Ureter (tissue), 1 donor: Measurements from ENCODE around the gene COL24A1. TPM values are rescaled to one million over a fixed set of nuclear protein-coding genes. Genes with fewer than 3 reads are reported as not detected.
"Not testable (repeated sequence)": the region's sequence is repeated elsewhere in the genome, so short reads cannot be mapped to it uniquely, and the experiment has no call there.

ENCODE experiments used
- DNase-seq: peaks from one replicate; pipeline ENCODE4 v3.0.0-alpha.2; 2020; ENCODE audit warnings: low spot score
- total RNA-seq: library from RNA; stranded (reverse); gene quantifications from one replicate; pipeline ENCODE4 v1.2.4, GENCODE V29; 2023
- donor health status: DM: yes; HTN: yes; CAD: no.

Gene COL24A1
- total RNA-seq, 1 donor from 2014 or later: 5.8 TPM

- DNase-seq: no peak
These were observed 264.2 kb downstream of the COL24A1 start for GRCh38 chr1:85892366-85892765.

GRCh38 chr1:85889870-85890269 lies 266.7 kb downstream of the COL24A1 start:
- no peak for DNase-seq

DNA sequence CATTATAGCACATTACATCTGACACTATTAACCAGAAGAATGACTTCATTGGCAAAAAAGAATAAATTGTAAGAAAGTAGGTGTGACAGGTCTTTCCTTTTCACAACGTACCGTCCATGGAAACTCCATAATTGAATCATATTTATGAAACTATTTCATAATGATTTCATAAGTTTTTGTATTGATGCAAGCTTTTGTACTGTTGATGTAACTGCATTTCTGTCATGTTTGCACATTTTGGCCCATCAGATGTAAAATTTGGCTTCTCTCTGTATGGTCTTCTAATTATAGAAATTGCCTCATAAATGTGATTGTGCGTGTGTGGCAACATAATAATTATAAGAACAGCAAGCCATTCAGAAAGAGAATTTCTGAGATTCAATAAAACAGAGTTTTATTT lies 267.7 kb downstream of the COL24A1 start:
- DNase-seq: no peak

GRCh38 chr1:85884372-85885035 lies 272.1 kb downstream of the COL24A1 start:
- no peak for DNase-seq

GRCh38 chr1:85867189-85867588 lies 289.4 kb downstream of the COL24A1 start:
- no peak for DNase-seq

DNA sequence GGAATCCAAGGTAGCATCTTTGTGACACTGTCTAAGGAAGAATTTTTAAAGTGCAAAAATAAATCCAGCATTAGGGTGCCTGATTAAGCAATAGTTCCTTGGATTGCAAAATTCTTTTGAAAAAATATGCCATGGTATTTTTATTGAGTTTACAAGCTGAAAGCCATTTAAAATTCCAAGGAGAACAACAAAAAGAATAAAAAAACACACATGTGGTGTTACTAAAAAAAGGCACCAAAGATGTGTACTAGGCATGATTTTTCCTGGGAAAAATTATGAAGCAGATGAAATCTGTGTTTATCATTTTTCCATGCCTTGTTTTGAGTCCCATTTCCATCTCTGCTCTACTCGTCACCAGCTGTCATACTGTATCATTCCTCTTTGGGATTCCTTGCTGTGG lies 291.4 kb downstream of the COL24A1 start:
- no peak for DNase-seq

- DNase-seq: no peak
These were observed 291.8 kb downstream of the COL24A1 start for GRCh38 chr1:85864727-85865126.

DNA sequence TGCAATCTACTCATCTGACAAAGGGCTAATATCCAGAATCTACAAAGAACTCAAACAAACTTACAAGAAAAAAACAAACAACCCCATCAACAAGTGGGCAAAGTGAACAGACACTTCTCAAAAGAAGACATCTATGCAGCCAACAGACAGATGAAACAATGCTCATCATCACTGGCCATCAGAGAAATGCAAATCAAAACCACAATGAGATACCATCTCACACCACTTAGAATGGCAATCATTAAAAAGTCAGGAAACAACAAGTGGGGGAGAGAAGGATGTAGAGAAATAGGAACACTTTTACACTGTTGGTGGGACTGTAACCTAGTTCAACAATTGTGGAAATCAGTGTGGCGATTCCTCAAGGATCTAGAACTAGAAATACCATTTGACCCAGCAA lies 292.9 kb downstream of the COL24A1 start:
- not testable (repeated sequence) for DNase-seq

- no peak for DNase-seq
These were observed 294.1 kb downstream of the COL24A1 start for GRCh38 chr1:85862456-85862855.

- DNase-seq: no peak
These were observed 298.6 kb downstream of the COL24A1 start for GRCh38 chr1:85857991-85858390.

GRCh38 chr1:85850238-85850637 lies 306.3 kb downstream of the COL24A1 start:
- no peak for DNase-seq

DNA sequence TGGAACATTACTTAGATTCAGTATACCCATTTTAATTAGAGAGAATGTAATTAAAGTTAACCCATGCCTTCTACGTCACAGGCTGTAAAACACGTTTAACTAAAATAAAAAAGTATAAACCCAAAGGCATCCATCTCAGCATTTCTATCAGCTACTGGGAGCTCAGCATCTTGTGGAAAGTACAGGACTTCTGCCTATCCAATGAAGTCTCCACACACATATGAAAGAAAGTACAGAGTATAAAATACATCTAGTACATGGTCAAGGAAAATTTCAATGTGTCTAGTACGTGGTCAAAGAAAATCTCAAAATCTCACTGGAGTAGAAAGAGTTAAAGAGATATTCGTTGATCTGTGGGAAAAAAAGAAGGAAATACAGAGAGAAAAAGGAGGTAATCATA lies 306.9 kb downstream of the COL24A1 start:
- DNase-seq: no peak

DNA sequence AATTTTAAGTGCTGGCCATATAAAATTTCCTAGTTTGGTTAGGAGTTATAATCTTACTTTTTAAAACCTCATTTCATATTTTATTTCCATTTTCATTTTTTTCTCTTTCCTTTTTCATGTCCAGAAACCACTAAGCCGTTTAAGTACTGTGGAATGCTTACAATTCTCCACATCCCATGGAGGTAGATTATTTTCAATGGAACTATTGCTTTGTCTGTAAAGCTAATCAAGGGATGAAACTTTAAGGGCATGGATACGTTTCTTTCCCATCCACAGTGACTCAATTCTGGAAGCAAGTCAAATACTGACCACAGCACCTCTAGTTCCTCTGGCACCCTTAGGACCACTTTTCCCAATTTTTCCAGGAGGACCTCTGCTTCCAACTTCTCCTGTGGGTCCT lies 309.2 kb downstream of the COL24A1 start:
- DNase-seq: no peak

- no peak for DNase-seq
These were observed 309.9 kb downstream of the COL24A1 start for GRCh38 chr1:85846706-85847105.

- no peak for DNase-seq
These were observed 317.1 kb downstream of the COL24A1 start for GRCh38 chr1:85839459-85839858.

DNA sequence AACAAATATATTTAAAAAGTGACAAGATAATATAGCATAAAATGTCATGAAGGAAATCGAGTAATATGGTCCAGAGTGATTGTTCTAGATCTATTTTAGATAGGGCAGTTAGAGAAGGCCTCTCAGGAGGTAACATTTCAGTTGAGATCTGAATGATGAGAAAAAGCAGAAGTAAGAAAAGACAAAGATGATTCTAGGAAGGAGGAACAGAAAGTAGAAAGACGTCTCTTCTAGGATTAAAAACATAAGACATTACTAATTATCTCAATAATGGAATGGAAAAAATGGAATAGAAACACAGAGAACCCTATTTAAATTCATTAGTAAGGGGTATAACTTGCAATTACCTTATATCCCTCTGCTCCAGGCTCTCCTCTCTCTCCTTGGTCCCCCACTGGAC lies 318.3 kb downstream of the COL24A1 start:
- no peak for DNase-seq

DNA sequence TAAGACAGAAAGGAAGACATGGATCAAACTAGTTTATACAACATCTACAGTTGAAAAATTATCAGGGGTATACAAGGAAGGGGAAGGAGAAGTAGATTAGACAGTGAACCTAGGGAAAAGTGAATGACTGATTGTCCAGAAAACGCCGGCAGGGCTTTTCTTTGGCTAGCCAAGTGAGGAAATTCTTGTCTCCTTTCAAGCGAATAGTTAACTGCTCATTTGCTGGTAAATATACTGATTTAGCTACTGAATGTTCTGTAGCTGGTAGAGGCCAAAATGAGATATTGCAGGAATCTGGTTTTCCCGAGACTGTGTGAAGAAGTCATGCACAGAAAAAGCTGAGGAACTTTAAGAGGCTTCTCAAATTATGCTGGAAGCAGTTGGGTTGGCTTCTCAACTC lies 319.8 kb downstream of the COL24A1 start:
- DNase-seq: no peak

DNA sequence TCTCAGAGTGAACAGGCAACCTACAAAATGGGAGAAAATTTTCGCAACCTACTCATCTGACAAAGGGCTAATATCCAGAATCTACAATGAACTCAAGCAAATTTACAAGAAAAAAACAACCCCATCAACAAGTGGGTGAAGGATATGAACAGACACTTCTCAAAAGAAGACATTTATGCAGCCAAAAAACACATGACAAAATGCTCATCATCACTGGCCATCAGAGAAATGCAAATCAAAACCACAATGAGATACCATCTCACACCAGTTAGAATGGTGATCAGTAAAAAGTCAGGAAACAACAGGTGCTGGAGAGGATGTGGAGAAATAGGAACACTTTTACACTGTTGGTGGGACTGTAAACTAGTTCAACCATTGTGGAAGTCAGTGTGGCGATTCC lies 323.4 kb downstream of the COL24A1 start:
- DNase-seq: not testable (repeated sequence)

- no peak for DNase-seq
These were observed 325.7 kb downstream of the COL24A1 start for GRCh38 chr1:85830837-85831236.

GRCh38 chr1:85824066-85824840 lies 332.3 kb downstream of the COL24A1 start:
- no peak for DNase-seq

- DNase-seq: no peak
These were observed 333.9 kb downstream of the COL24A1 start for GRCh38 chr1:85822696-85823095.

DNA sequence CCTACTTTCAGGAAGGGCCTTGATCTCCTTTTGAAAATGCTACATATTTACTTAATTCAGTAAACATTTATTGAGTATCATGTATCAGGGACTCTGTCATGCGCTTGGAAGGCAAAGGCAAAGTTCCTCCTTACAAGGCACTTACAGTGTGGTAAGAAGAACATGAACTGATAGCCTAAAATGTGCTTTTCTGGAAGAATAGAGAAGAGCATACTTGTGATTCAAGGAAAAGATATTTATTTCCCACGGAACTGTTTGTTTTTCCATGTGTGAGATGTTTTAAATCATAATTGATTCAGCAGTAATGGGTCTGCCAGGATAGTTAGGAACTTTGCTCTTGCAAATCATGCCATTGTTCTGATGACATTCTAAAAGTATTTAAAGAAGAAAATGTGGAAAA lies 338.2 kb downstream of the COL24A1 start:
- no peak for DNase-seq

DNA sequence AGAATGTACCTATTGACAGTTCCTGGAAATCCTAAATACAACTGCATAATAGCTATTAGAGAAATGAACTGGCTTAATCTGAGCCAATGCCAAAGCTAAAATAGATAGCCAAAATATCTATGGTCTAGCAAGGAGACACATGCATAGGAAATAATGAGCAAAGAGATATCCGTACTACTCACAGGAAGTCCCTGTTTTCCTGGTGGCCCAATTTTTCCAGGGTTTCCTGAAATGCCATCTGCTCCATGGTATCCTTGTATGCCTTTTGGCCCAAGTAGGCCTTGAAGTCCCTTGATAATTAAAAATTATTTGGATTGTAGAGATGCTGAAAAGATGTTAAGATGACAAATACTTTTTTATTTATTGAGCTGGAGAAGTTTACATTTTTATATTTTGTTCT lies 340.0 kb downstream of the COL24A1 start:
- DNase-seq: no peak

- DNase-seq: no peak
These were observed 340.7 kb downstream of the COL24A1 start for GRCh38 chr1:85815906-85816305.
